ENCODE measurements around the gene MYL7.

Gene MYL7

GRCh38 chr7:44188480-44189225, 47.5 kb upstream of the MYL7 start:
- Histone ChIP-seq H3K27me3 (ENCODE audit: insufficient read depth, low read length, poor library complexity) (no peaks in the 10 kb centered on the region), H3K79me2 (ENCODE audit: insufficient read depth, low read length) (no peaks in the 10 kb centered on the region), H3K9ac (ENCODE audit: low read depth, low read length) (no peak overlapping the region), H3K4me3 (ENCODE audit: low read depth in 1 of 2, low read length in 2 of 2) (no peak overlapping the region), H3K36me3 (ENCODE audit: insufficient read depth, low read length) (no peaks in the 10 kb centered on the region), H3K4me1 (ENCODE audit: insufficient read depth, low read length) (no peaks in the 10 kb centered on the region), H3K9me3 (ENCODE audit: insufficient read depth, low read length, severe bottlenecking) (no peaks in the 10 kb centered on the region), H3K27ac (ENCODE audit: low read length) (no peak overlapping the region), H4K20me1 (ENCODE audit: insufficient read depth, low read length) (no peaks in the 10 kb centered on the region; the same call in 1 of the 2 replicates), H2AFZ (ENCODE audit: low read depth, low read length) (no peak overlapping the region), H3K4me2 (ENCODE audit: insufficient read depth, low read length) (no peak overlapping the region)
- no peak for TF ChIP-seq CTCF (IDR thresholded peaks at IDR 0.05; ENCODE audit: borderline replicate concordance, extremely low read depth, low read length, poor library complexity, severe bottlenecking)
- TF ChIP-seq EZH2 (IDR thresholded peaks at IDR 0.05; ENCODE audit: borderline replicate concordance, low read depth, low read length, severe bottlenecking), result no peak
- DNase-seq, result no peak
- no peak for ATAC-seq (ENCODE audit: insufficient read depth, low read depth)

GRCh38 chr7:44187636-44188416, 46.7 kb upstream of the MYL7 start:
- Histone ChIP-seq H3K27me3 (ENCODE audit: insufficient read depth, low read length, poor library complexity) (no peaks in the 10 kb centered on the region), H3K9me3 (ENCODE audit: insufficient read depth, low read length, severe bottlenecking) (peaks cover 3% of the 10 kb centered on the region), H3K4me2 (ENCODE audit: insufficient read depth, low read length) (no peak overlapping the region), H3K79me2 (ENCODE audit: insufficient read depth, low read length) (no peaks in the 10 kb centered on the region), H3K27ac (ENCODE audit: low read length) (no peak overlapping the region), H3K9ac (ENCODE audit: low read depth, low read length) (no peak overlapping the region), H4K20me1 (ENCODE audit: insufficient read depth, low read length) (no peaks in the 10 kb centered on the region; the same call in 1 of the 2 replicates), H3K36me3 (ENCODE audit: insufficient read depth, low read length) (no peaks in the 10 kb centered on the region), H3K4me1 (ENCODE audit: insufficient read depth, low read length) (no peaks in the 10 kb centered on the region), H3K4me3 (ENCODE audit: low read depth in 1 of 2, low read length in 2 of 2) (no peak overlapping the region), H2AFZ (ENCODE audit: low read depth, low read length) (no peak overlapping the region)
- DNase-seq (no peak), ATAC-seq (ENCODE audit: insufficient read depth, low read depth) (no peak)
- TF ChIP-seq CTCF (IDR thresholded peaks at IDR 0.05; ENCODE audit: borderline replicate concordance, extremely low read depth, low read length, poor library complexity, severe bottlenecking) (no peak), EZH2 (IDR thresholded peaks at IDR 0.05; ENCODE audit: borderline replicate concordance, low read depth, low read length, severe bottlenecking) (no peak)

- H3K4me3 ChIP-seq (ENCODE audit: low read depth in 1 of 2, low read length in 2 of 2), result no peak overlapping the region
- peaks cover 10% of the 10 kb centered on the region for H3K9me3 ChIP-seq (ENCODE audit: insufficient read depth, low read length, severe bottlenecking)
- H4K20me1 ChIP-seq (ENCODE audit: insufficient read depth, low read length), result no peaks in the 10 kb centered on the region; the same call in 1 of the 2 replicates
- H3K36me3 ChIP-seq (ENCODE audit: insufficient read depth, low read length), result no peaks in the 10 kb centered on the region
- H3K4me2 ChIP-seq (ENCODE audit: insufficient read depth, low read length), result no peak overlapping the region
- H3K4me1 ChIP-seq (ENCODE audit: insufficient read depth, low read length), result no peaks in the 10 kb centered on the region
- TF ChIP-seq EZH2 (IDR thresholded peaks at IDR 0.05; ENCODE audit: borderline replicate concordance, low read depth, low read length, severe bottlenecking) (no peak), CTCF (IDR thresholded peaks at IDR 0.05; ENCODE audit: borderline replicate concordance, extremely low read depth, low read length, poor library complexity, severe bottlenecking) (no peak)
- H3K27me3 ChIP-seq (ENCODE audit: insufficient read depth, low read length, poor library complexity), result no peaks in the 10 kb centered on the region
- H3K79me2 ChIP-seq (ENCODE audit: insufficient read depth, low read length), result no peaks in the 10 kb centered on the region
- DNase-seq (no peak), ATAC-seq (ENCODE audit: insufficient read depth, low read depth) (no peak)
- no peak overlapping the region for H3K27ac ChIP-seq (ENCODE audit: low read length)
- H2AFZ ChIP-seq (ENCODE audit: low read depth, low read length), result 0 out of 2 replicates have a peak overlapping the region, but pooled peaks have one; percentile 7
- H3K9ac ChIP-seq (ENCODE audit: low read depth, low read length), result no peak overlapping the region
Observed at GRCh38 chr7:44186736-44187135, 45.6 kb upstream of the MYL7 start.
